IMR-90 (cell line): ENCODE results near the gene COPA. TPM values are rescaled to one million over a fixed set of nuclear protein-coding genes. Genes with fewer than 3 reads are reported as not detected.
A peak's percentile ranks its signal among the peaks of the same experiment; 100 is the strongest.

ENCODE experiments used
- ATAC-seq: fragments of 200-7000 bp; cut with Tn5 transposase; 2 replicates; pipeline ENCODE4 v1.9.1; 2020; ENCODE audit warnings: low read depth, mild to moderate bottlenecking, moderate library complexity
- BruUV-seq: library from RNA; stranded (reverse); fragments of 400-500 nt; replicated peaks from 2 replicates; lab custom pipeline; 2021; lab: Mats Ljungman, UMichigan
- CTCF ChIA-PET: fragments of 300-600 bp; formaldehyde crosslinking; extraction: SDS; loops from one replicate; lab custom pipeline; 2021; ENCODE audit warnings: antibody characterized with exemption; lab: Yijun Ruan, JAX
- POLR2A ChIA-PET: fragments of 300-600 bp; sonication (Branson Sonifier 250); formaldehyde crosslinking; loops from one replicate; lab custom pipeline; 2022; ENCODE audit warnings: antibody characterized with exemption; ENCODE audit not compliant: unreplicated experiment; lab: Charles Lee
- DNase-seq: peaks from one replicate; pipeline ENCODE4 v3.0.0; 2013
- H2AFZ ChIP-seq: replicated peaks from 2 replicates; pipeline ENCODE3; 2013; ENCODE audit warnings: low read length, mild to moderate bottlenecking; ENCODE audit not compliant: poor library complexity
- H2AK5ac ChIP-seq: 2 replicates; pipeline ENCODE4 v1.6.1; 2013; ENCODE audit warnings: low read depth, low read length, inconsistent platforms
- H2AK9ac ChIP-seq: replicated peaks from 2 replicates; pipeline ENCODE3; 2013; ENCODE audit warnings: mild to moderate bottlenecking, low read depth, low read length, moderate library complexity; ENCODE audit not compliant: poor library complexity
- H2BK120ac ChIP-seq: 2 replicates; pipeline ENCODE4 v1.6.1; 2013; ENCODE audit warnings: low read depth, low read length, inconsistent platforms
- H2BK15ac ChIP-seq: 3 replicates; pipeline ENCODE4 v1.6.1; 2013; ENCODE audit warnings: low read depth, low read length, inconsistent platforms
- H2BK20ac ChIP-seq: 2 replicates; pipeline ENCODE4 v1.6.1; 2013; ENCODE audit warnings: low read depth, mild to moderate bottlenecking, inconsistent platforms, low read length, moderate library complexity
- H2BK5ac ChIP-seq: 2 replicates; pipeline ENCODE4 v1.6.1; 2013; ENCODE audit warnings: mild to moderate bottlenecking, low read depth, low read length, inconsistent platforms; ENCODE audit not compliant: poor library complexity, severe bottlenecking
- H3K14ac ChIP-seq: replicated peaks from 2 replicates; pipeline ENCODE4 v1.6.1; 2013; ENCODE audit warnings: low read depth, low read length, inconsistent platforms
- H3K18ac ChIP-seq: 2 replicates; pipeline ENCODE4 v1.6.1; 2013; ENCODE audit warnings: low read depth, low read length, control low read depth
- H3K23ac ChIP-seq: 2 replicates; pipeline ENCODE4 v1.6.1; 2013; ENCODE audit warnings: low read depth, low read length, inconsistent platforms
- H3K27ac ChIP-seq: 2 replicates; pipeline ENCODE4 v1.5.1; 2013; ENCODE audit warnings: mild to moderate bottlenecking, control low read depth, low read length; ENCODE audit not compliant: insufficient read depth
- H3K27me3 ChIP-seq: 2 replicates; pipeline ENCODE4 v1.6.1; 2013; ENCODE audit warnings: low read length; ENCODE audit not compliant: control insufficient read depth, insufficient read depth
- H3K36me3 ChIP-seq: 2 replicates; pipeline ENCODE4 v1.6.1; 2013; ENCODE audit warnings: low read length, mixed read lengths; ENCODE audit not compliant: control insufficient read depth, insufficient read depth
- H3K4ac ChIP-seq: 2 replicates; pipeline ENCODE4 v1.6.1; 2013; ENCODE audit warnings: low read depth, low read length, inconsistent platforms
- H3K4me1 ChIP-seq: 2 replicates; pipeline ENCODE4 v1.6.1; 2013; ENCODE audit warnings: low read length, mixed read lengths; ENCODE audit not compliant: control insufficient read depth, insufficient read depth
- H3K4me2 ChIP-seq: 2 replicates; pipeline ENCODE4 v1.6.1; 2013; ENCODE audit warnings: low read depth, mild to moderate bottlenecking, control low read depth, low read length, moderate library complexity
- H3K4me3 ChIP-seq: 2 replicates; pipeline ENCODE4 v1.5.1; 2013; ENCODE audit warnings: low read depth, mild to moderate bottlenecking, control low read depth, low read length, moderate library complexity; ENCODE audit not compliant: insufficient read depth
- H3K56ac ChIP-seq: 2 replicates; pipeline ENCODE4 v1.6.1; 2013; ENCODE audit warnings: low read length, inconsistent platforms; ENCODE audit not compliant: insufficient read depth; ENCODE audit errors: extremely low read depth
- H3K79me1 ChIP-seq, 2 experiments: 2 replicates each; pipeline ENCODE4 v1.6.1; 2013; ENCODE audit warnings: low read length in 2 of 2, inconsistent platforms in 1 of 2, low read depth in 1 of 2
- H3K9ac ChIP-seq: 2 replicates; pipeline ENCODE4 v1.6.1; 2013; ENCODE audit warnings: low read depth, low read length, control low read depth
- H3K9me1 ChIP-seq: 2 replicates; pipeline ENCODE4 v1.6.1; 2013; ENCODE audit warnings: low read length, inconsistent platforms; ENCODE audit not compliant: insufficient read depth
- H3K9me3 ChIP-seq: 2 replicates; pipeline ENCODE4 v1.6.1; 2013; ENCODE audit warnings: low read length; ENCODE audit not compliant: control insufficient read depth, insufficient read depth
- H4K20me1 ChIP-seq: 2 replicates; pipeline ENCODE4 v1.6.1; 2013; ENCODE audit warnings: low read length, inconsistent platforms; ENCODE audit not compliant: insufficient read depth
- H4K5ac ChIP-seq: 2 replicates; pipeline ENCODE4 v1.6.1; 2013; ENCODE audit warnings: mild to moderate bottlenecking, low read depth, low read length, control low read depth
- H4K8ac ChIP-seq, 2 experiments: 2 replicates each; pipeline ENCODE4 v1.6.1; 2013; ENCODE audit warnings: low read depth in 2 of 2, low read length in 2 of 2, control low read depth in 1 of 2, inconsistent platforms in 1 of 2
- H4K91ac ChIP-seq: 2 replicates; pipeline ENCODE4 v1.6.1; 2013; ENCODE audit warnings: low read depth, low read length, inconsistent platforms; ENCODE audit not compliant: insufficient read depth
- BHLHE40 ChIP-seq: fragments of 150-350 bp; IDR thresholded peaks from 2 replicates; pipeline ENCODE4 v1.6.1; 2016; ENCODE audit warnings: mild to moderate bottlenecking, low read depth, low read length
- CEBPB ChIP-seq: IDR thresholded peaks from 2 replicates; pipeline ENCODE4 v1.6.1; 2012; ENCODE audit warnings: low read depth, low read length, improper control_type of control experiment
- CTCF ChIP-seq: conservative IDR thresholded peaks from 2 replicates; pipeline ENCODE4 v1.5.1; 2012; ENCODE audit warnings: mild to moderate bottlenecking, low read depth, low read length, improper control_type of control experiment
- FOS ChIP-seq: fragments of 150-350 bp; IDR thresholded peaks from 2 replicates; pipeline ENCODE4 v1.6.1; 2016; ENCODE audit warnings: low read depth, low read length
- MXI1 ChIP-seq: IDR thresholded peaks from 2 replicates; pipeline ENCODE4 v1.6.1; 2012; ENCODE audit warnings: low read depth, mild to moderate bottlenecking, low read length, moderate library complexity, borderline replicate concordance
- POLR2A ChIP-seq: IDR thresholded peaks from 2 replicates; pipeline ENCODE4 v1.6.1; 2012; ENCODE audit warnings: mild to moderate bottlenecking, low read depth, low read length
- RFX5 ChIP-seq: IDR thresholded peaks from 2 replicates; pipeline ENCODE4 v1.8.0; 2012; ENCODE audit warnings: low read depth, mild to moderate bottlenecking, low read length, moderate library complexity
- SMC3 ChIP-seq: fragments of 150-350 bp; IDR thresholded peaks from 2 replicates; pipeline ENCODE4 v1.6.1; 2016; ENCODE audit warnings: low read depth, mild to moderate bottlenecking, antibody characterized with exemption, low read length, moderate library complexity
- WGBS, 2 experiments: methylation state at CpG; one replicate each; pipeline versions ENCODE4 v1.1.5 to v1.1.7; 2013; ENCODE audit warnings: missing lambda C conversion rate in 2 of 2; ENCODE audit not compliant: insufficient read length in 1 of 2; ENCODE audit errors: extremely low coverage in 2 of 2; 5-methylcytosine and 5-hydroxymethylcytosine counted together
- dilution Hi-C: fragments of 300-500 bp; cut with HindIII; formaldehyde crosslinking; loops from one replicate; pipeline ENCODE4 v1.14.3; 2018; ENCODE audit warnings: low sequenced_read_pairs; ENCODE audit not compliant: unreplicated experiment
- in situ Hi-C: fragments of 300-500 bp; cut with MboI; formaldehyde crosslinking; loops from 3 replicates; pipeline ENCODE4 v1.14.3; 2019; ENCODE audit warnings: low sequenced_read_pairs, inconsistent platforms, mixed read lengths
- intact Hi-C: fragments of 100-400 bp; cut with micrococcal nuclease; formaldehyde crosslinking; loops from 2 replicates; pipeline ENCODE4 v1.10.0; 2022
- polyA plus RNA-seq, 3 experiments: library from polyadenylated mRNA; depleted of rRNA; stranded (reverse); fragments of >200 nt; gene quantifications; 2 replicates each; pipeline ENCODE4 v1.2.3, GENCODE V29; 2012; ENCODE audit warnings: low replicate concordance in 1 of 3
- total RNA-seq: library from RNA; depleted of rRNA; stranded (reverse); fragments of >200 nt; gene quantifications from 2 replicates; pipeline ENCODE4 v1.2.3, GENCODE V29; 2012
- TF ChIP-seq, protein P1 (sequence below): fragments of 150-350 bp; IDR thresholded peaks from 2 replicates; pipeline ENCODE4 v1.6.1; 2017; ENCODE audit warnings: mild to moderate bottlenecking, antibody characterized with exemption, low read length, low read depth

The COPA gene
- total and polyA plus RNA-seq, 2 of the 4 experiments (the other 2 are of a cell fraction), result 204 to 436 TPM

- no peaks in the 10 kb centered on the region for H3K9me1 ChIP-seq
- H3K4me2 ChIP-seq, result no peak overlapping the region
- no peak overlapping the region for H3K56ac ChIP-seq
- POLR2A ChIA-PET, result no interaction called here
- dilution Hi-C loops (no loop called here), intact Hi-C loops (no loop called here), in situ Hi-C loops (loop anchor here (10.0 kb wide), 1 partner anchor 258 kb away; the partner anchor contains the start of gene IGSF8)
- no peak overlapping the region for H2BK20ac ChIP-seq
- H2AFZ ChIP-seq, result no peak overlapping the region
- H2BK5ac ChIP-seq, result no peak overlapping the region
- H3K27me3 ChIP-seq, result no peaks in the 10 kb centered on the region
- H3K23ac ChIP-seq, result no peak overlapping the region
- peaks cover 4 to 9% of the 10 kb centered on the region in 2 experiments; a peak in 2 of 4 replicates for H3K79me1 ChIP-seq
- H3K9ac ChIP-seq, result no peak overlapping the region
- ATAC-seq (peak; percentile 54; the same call in 1 of the 2 replicates), DNase-seq (peak; percentile 47)
- H3K27ac ChIP-seq, result no peak overlapping the region
- no peaks in the 10 kb centered on the region; the same call in 1 of the 2 replicates for H4K20me1 ChIP-seq
- no peak overlapping the region for H3K4me3 ChIP-seq
- H2AK5ac ChIP-seq, result no peak overlapping the region
- no CpG with 5 or more reads among the region's 2 CpGs for WGBS, 2 experiments
- H4K5ac ChIP-seq, result no peak overlapping the region
- TF ChIP-seq CTCF (no peak), FOS (no peak), CEBPB (no peak), POLR2A (no peak), BHLHE40 (no peak), RFX5 (peak; percentile 95), MXI1 (no peak), SMC3 (no peak)
- TF ChIP-seq, protein P1, sequence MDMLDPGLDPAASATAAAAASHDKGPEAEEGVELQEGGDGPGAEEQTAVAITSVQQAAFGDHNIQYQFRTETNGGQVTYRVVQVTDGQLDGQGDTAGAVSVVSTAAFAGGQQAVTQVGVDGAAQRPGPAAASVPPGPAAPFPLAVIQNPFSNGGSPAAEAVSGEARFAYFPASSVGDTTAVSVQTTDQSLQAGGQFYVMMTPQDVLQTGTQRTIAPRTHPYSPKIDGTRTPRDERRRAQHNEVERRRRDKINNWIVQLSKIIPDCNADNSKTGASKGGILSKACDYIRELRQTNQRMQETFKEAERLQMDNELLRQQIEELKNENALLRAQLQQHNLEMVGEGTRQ, result no peak
- H3K36me3 ChIP-seq, result peaks cover 70% of the 10 kb centered on the region
- H3K18ac ChIP-seq, result no peak overlapping the region
- H3K9me3 ChIP-seq, result no peaks in the 10 kb centered on the region
- no peaks in the 10 kb centered on the region for H3K4me1 ChIP-seq
- H4K91ac ChIP-seq, result no peak overlapping the region
- no peak overlapping the region for H2BK15ac ChIP-seq
- no peak overlapping the region for H4K8ac ChIP-seq
- CTCF ChIA-PET, result interaction anchor here (0.6 to 1.8 kb wide), 2 partner anchors 23 to 99 kb away, joined by 3 to 8 read pairs; no protein-coding TSS in a partner anchor
- H2AK9ac ChIP-seq, result no peak overlapping the region
- no peak overlapping the region for H3K4ac ChIP-seq
- H3K14ac ChIP-seq, result no peak overlapping the region
- no peak overlapping the region for H2BK120ac ChIP-seq
- BruUV-seq, result no TSS peak
Observed at GRCh38 chr1:160353223-160353622, 10.2 kb upstream of the COPA start.
